HepG2 (cell line): ENCODE results near the gene ARL3. TPM values are rescaled to one million over a fixed set of nuclear protein-coding genes. Genes with fewer than 3 reads are reported as not detected.

Experiments
- ATAC-seq: fragments of 200-7000 bp; cut with Tn5 transposase; 3 replicates; pipeline ENCODE4 v1.9.1; 2020; ENCODE audit warnings: mild to moderate bottlenecking, moderate library complexity
- BruUV-seq: library from RNA; stranded (reverse); fragments of 400-500 nt; replicated peaks from 2 replicates; lab custom pipeline; 2021; lab: Mats Ljungman, UMichigan
- CTCF ChIA-PET: fragments of 300-600 bp; formaldehyde crosslinking; extraction: SDS; loops from one replicate; lab custom pipeline; 2021; ENCODE audit warnings: low total read pairs, inconsistent platforms, low intra/inter-chr PET ratio; lab: Yijun Ruan, JAX
- POLR2A ChIA-PET: fragments of 350-600 bp; sonication (Branson Sonifier 250); formaldehyde crosslinking; loops from one replicate; lab custom pipeline; 2020; ENCODE audit warnings: antibody characterized with exemption, inconsistent platforms; lab: Yijun Ruan, JAX
- DNase-seq: peaks from one replicate; pipeline ENCODE4 v3.0.0-alpha.2; 2015; ENCODE audit warnings: low spot score
- FAIRE-seq: peaks from 3 replicates; lab custom pipeline; 2011; peaks lifted over from hg19 to GRCh38; lab: Jason Lieb, UNC
- H2AFZ ChIP-seq: one replicate; pipeline ENCODE4 v1.6.1; 2011; ENCODE audit warnings: low read length, inconsistent platforms
- H3K27ac ChIP-seq: fragments of 300-600 bp; 3 replicates; pipeline ENCODE4 v1.8.0; 2011; ENCODE audit warnings: mixed run types, mild to moderate bottlenecking, mixed read lengths, low read length, inconsistent platforms; ENCODE audit not compliant: insufficient read depth; ENCODE audit errors: extremely low read length
- H3K27me3 ChIP-seq, 2 experiments: fragments of 200-600 bp in 1 of 2; 2 replicates in 1 of 2; 3 replicates in 1 of 2; pipeline versions ENCODE4 v1.6.0 to v1.8.0; 2011; ENCODE audit warnings: low read length in 2 of 2, mild to moderate bottlenecking in 2 of 2, moderate library complexity in 2 of 2, inconsistent platforms in 1 of 2; ENCODE audit not compliant: insufficient read depth in 2 of 2, control insufficient read depth in 1 of 2
- H3K36me3 ChIP-seq, 2 experiments: fragments of 200-600 bp in 1 of 2; replicated peaks in 1 of 2; 2 replicates in 1 of 2; 3 replicates in 1 of 2; pipeline versions ENCODE4 v1.5.1 to v1.8.0; 2011; ENCODE audit warnings: low read length in 2 of 2, inconsistent platforms in 1 of 2; ENCODE audit not compliant: insufficient read depth in 2 of 2, control insufficient read depth in 1 of 2
- H3K4me1 ChIP-seq: 2 replicates; pipeline ENCODE4 v1.5.1; 2012; ENCODE audit warnings: low read length, inconsistent platforms; ENCODE audit not compliant: insufficient read depth
- H3K4me2 ChIP-seq: 2 replicates; pipeline ENCODE4 v1.6.0; 2011; ENCODE audit warnings: low read depth, low read length, inconsistent platforms
- H3K4me3 ChIP-seq, 3 experiments: fragments of 200-600 bp in 1 of 3; sonication (generic), shearing (Covaris generic) in 1 of 3; replicated peaks in 1 of 3; 2 replicates each; pipeline ENCODE4 v1.5.1; 2011 to 2016; ENCODE audit warnings: low read length in 3 of 3, inconsistent platforms in 2 of 3, low read depth in 2 of 3, mild to moderate bottlenecking in 2 of 3, control low read depth in 1 of 3, mixed read lengths in 1 of 3; ENCODE audit not compliant: insufficient read depth in 1 of 3
- H3K79me2 ChIP-seq: one replicate; pipeline ENCODE4 v1.6.1; 2011; ENCODE audit warnings: low read length, inconsistent platforms; ENCODE audit not compliant: insufficient read depth
- H3K9ac ChIP-seq: 2 replicates; pipeline ENCODE4 v1.6.0; 2011; ENCODE audit warnings: mild to moderate bottlenecking, low read depth, low read length, inconsistent platforms; ENCODE audit not compliant: insufficient read depth
- H3K9me3 ChIP-seq: 2 replicates; pipeline ENCODE4 v1.5.1; 2012; ENCODE audit warnings: mild to moderate bottlenecking, low read length
- H4K20me1 ChIP-seq: 2 replicates; pipeline ENCODE4 v1.6.0; 2011; ENCODE audit warnings: inconsistent platforms, mild to moderate bottlenecking, low read length, moderate library complexity; ENCODE audit not compliant: insufficient read depth
- AGO1 ChIP-seq: fragments of 200-400 bp; formaldehyde crosslinking; IDR thresholded peaks from 2 replicates; pipeline ENCODE4 v1.6.1; 2017; ENCODE audit warnings: mild to moderate bottlenecking, low read depth, low read length, moderate library complexity; ENCODE audit not compliant: poor library complexity, severe bottlenecking
- AGO2 ChIP-seq: fragments of 200-400 bp; formaldehyde crosslinking; optimal IDR thresholded peaks from 2 replicates; pipeline ENCODE3; 2017; ENCODE audit warnings: mild to moderate bottlenecking, low read depth, low read length, moderate library complexity
- CBX5 ChIP-seq: sonication (generic); formaldehyde crosslinking; IDR thresholded peaks from 2 replicates; pipeline ENCODE4 v1.4.0; 2020; ENCODE audit warnings: missing genetic modification reagents, borderline replicate concordance
- CEBPG ChIP-seq: IDR thresholded peaks from 2 replicates; pipeline ENCODE4 v1.6.1; 2016
- HNRNPL ChIP-seq: fragments of 200-400 bp; formaldehyde crosslinking; IDR thresholded peaks from 2 replicates; pipeline ENCODE4 v1.6.1; 2017; ENCODE audit warnings: mild to moderate bottlenecking, low read depth, low read length
- NCOA5 ChIP-seq: sonication (generic); formaldehyde crosslinking; IDR thresholded peaks from 2 replicates; pipeline ENCODE4 v1.4.0; 2020; ENCODE audit warnings: missing genetic modification reagents
- NFIC ChIP-seq: IDR thresholded peaks from 2 replicates; pipeline ENCODE4 v1.6.1; 2012; ENCODE audit warnings: mild to moderate bottlenecking, low read length, inconsistent platforms
- POLR2G ChIP-seq: fragments of 200-400 bp; formaldehyde crosslinking; IDR thresholded peaks from 2 replicates; pipeline ENCODE4 v1.6.1; 2018; ENCODE audit warnings: mild to moderate bottlenecking, low read depth, low read length, moderate library complexity
- RBFOX2 ChIP-seq: fragments of 200-400 bp; formaldehyde crosslinking; IDR thresholded peaks from 2 replicates; pipeline ENCODE4 v1.6.1; 2017; ENCODE audit warnings: low read depth, mild to moderate bottlenecking, low read length
- ZBTB38 ChIP-seq: sonication (generic); formaldehyde crosslinking; IDR thresholded peaks from 2 replicates; pipeline ENCODE4 v1.5.1; 2020; ENCODE audit warnings: mild to moderate bottlenecking, missing genetic modification reagents
- WGBS: methylation state at CpG from one replicate; pipeline ENCODE4 v1.1.6; 2017; ENCODE audit warnings: low lambda C conversion rate; 5-methylcytosine and 5-hydroxymethylcytosine counted together
- in situ Hi-C: cut with HindIII; loops from 2 replicates; pipeline ENCODE4 v1.10.0; 2017; ENCODE audit warnings: low pct_unique_long_range_greater_than_20kb; ENCODE audit not compliant: extremely low pct_ligation_motif_present
- intact Hi-C: fragments of 100-400 bp; cut with micrococcal nuclease; formaldehyde crosslinking; loops from one replicate; pipeline ENCODE4 v1.10.0; 2022; ENCODE audit not compliant: unreplicated experiment
- polyA plus RNA-seq, 8 experiments: library from polyadenylated mRNA; depleted of rRNA in 3 of 8; stranded (reverse) in 7 of 8; unstranded in 1 of 8; fragments of >200 nt; fragmentation: Illumina TruSeq in 4 of 8; extraction: Trizol in 4 of 8; gene quantifications; 2 replicates each; pipeline versions ENCODE4 v1.2.1 to v1.2.3, GENCODE V29; 2011 to 2016; ENCODE audit warnings: low read depth in 4 of 8, missing spikeins in 1 of 8, mixed read lengths in 1 of 8; ENCODE audit not compliant: insufficient read depth in 1 of 8
- total RNA-seq, 5 experiments: library from RNA; depleted of rRNA; stranded (reverse); fragments of >200 nt; fragmentation: Illumina TruSeq; extraction: Trizol; gene quantifications; 2 replicates each; pipeline ENCODE4 v1.2.3, GENCODE V29; 2016; ENCODE audit warnings: low read depth in 1 of 5
- TF ChIP-seq, protein P1 (sequence below): sonication (generic); formaldehyde crosslinking; IDR thresholded peaks from 2 replicates; pipeline ENCODE4 v1.4.0; 2020; ENCODE audit warnings: missing genetic modification reagents, borderline replicate concordance
- TF ChIP-seq, protein P2 (sequence below): sonication (generic); formaldehyde crosslinking; IDR thresholded peaks from 2 replicates; pipeline ENCODE4 v1.4.0; 2020; ENCODE audit warnings: missing genetic modification reagents
- TF ChIP-seq, protein P3 (sequence below): sonication (generic); formaldehyde crosslinking; IDR thresholded peaks from 2 replicates; pipeline ENCODE4 v1.4.0; 2020; ENCODE audit warnings: missing genetic modification reagents
- TF ChIP-seq, protein P4 (sequence below): sonication (generic); formaldehyde crosslinking; IDR thresholded peaks from 2 replicates; pipeline ENCODE4; 2020; ENCODE audit warnings: missing genetic modification reagents, mild to moderate bottlenecking, borderline replicate concordance

The ARL3 gene
- total and polyA plus RNA-seq, 2 of the 13 experiments (the other 11 are each of a cell fraction or from before 2014, with no cell fraction given) = 5.2 to 6.6 TPM

DNA sequence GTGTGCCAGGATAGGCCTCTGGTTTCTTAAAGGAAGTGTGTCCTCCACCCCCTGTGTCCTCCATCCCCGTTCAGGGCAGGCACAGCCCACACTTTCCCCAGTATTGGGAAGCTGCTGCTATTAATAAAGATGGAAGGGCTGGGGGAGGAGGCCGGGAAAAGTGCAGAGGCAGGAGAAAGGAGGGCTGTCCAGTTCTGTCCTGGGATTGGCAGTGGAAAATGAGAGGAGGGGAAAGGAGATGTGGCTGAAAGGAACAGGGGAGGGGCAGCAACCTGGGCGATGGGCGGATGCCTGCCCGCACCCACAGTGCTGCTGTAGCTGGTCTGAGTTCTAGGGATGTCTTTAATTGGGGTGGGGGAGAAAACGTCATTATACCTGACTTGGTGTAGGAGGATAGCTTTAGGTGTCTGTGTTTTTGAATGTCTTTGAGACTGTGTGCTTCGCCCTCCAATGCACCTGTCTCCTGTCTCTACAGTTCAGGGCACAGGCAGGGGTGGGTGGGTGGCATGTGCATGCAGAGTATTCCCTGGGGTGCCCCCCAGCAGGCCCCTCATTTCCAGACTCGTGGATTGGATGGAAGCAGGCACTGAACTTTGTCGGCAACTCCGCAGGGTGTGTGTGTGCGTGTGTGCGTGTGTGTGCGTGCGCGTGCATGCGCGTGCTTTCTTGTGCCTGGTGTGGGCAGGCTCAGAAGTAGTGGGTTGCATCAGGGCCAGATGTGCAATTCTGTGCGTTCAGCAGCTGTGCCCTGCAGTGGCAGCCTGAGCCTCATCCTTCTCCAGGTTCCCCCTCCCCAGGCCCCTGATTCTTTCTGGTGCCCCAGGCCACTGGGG, 67.4 kb downstream of the ARL3 start:
- peaks cover 61% of the 10 kb centered on the region for H4K20me1 ChIP-seq
- peaks cover 44% of the 10 kb centered on the region for H3K4me1 ChIP-seq
- H2AFZ ChIP-seq = no peak overlapping the region
- WGBS = 53% methylated on average over 17 of the region's 18 CpGs
- POLR2A ChIA-PET = interaction anchor here (0.8 to 4.1 kb wide), 9 partner anchors 8 to 48 kb away, joined by 4 to 86 read pairs (median 17); no protein-coding TSS in a partner anchor
- peak overlapping the region; percentile 90 for H3K9ac ChIP-seq
- ATAC-seq (no peak), DNase-seq (no peak), FAIRE-seq (no peak)
- H3K9me3 ChIP-seq = no peaks in the 10 kb centered on the region
- peak overlapping the region; percentile 69 to 85 (median 82) for H3K4me3 ChIP-seq
- intact Hi-C loops (loop anchor here (5.0 kb wide), 1 partner anchor 145 kb away; the partner anchor contains the start of genes ACTR1A and SUFU), in situ Hi-C loops (no loop called here)
- BruUV-seq = no TSS peak
- H3K27ac ChIP-seq = no peak overlapping the region
- peaks cover 76% of the 10 kb centered on the region for H3K79me2 ChIP-seq
- peak overlapping the region; percentile 90 for H3K4me2 ChIP-seq
- H3K36me3 ChIP-seq = peaks cover 22 to 37% of the 10 kb centered on the region in 2 experiments; a peak in 4 of 5 replicates
- CTCF ChIA-PET = no interaction called here
- no peaks in the 10 kb centered on the region; a peak in 1 of 5 replicates for H3K27me3 ChIP-seq
- TF ChIP-seq AGO1 (peak; percentile 44), CEBPG (CRISPR knock-in tag) (0 out of 2 replicates have a peak, but pooled peaks have one; percentile 3), ZBTB38 (CRISPR knock-in tag) (0 out of 2 replicates have a peak, but pooled peaks have one; percentile 50), POLR2G (peak; percentile 33; the same call in 1 of the 2 replicates), HNRNPL (peak; percentile 62; the same call in 1 of the 2 replicates), RBFOX2 (peak; percentile 63), NFIC (no peak), CBX5 (no peak), NCOA5 (no peak), AGO2 (peak; percentile 90)
- TF ChIP-seq, protein P1, sequence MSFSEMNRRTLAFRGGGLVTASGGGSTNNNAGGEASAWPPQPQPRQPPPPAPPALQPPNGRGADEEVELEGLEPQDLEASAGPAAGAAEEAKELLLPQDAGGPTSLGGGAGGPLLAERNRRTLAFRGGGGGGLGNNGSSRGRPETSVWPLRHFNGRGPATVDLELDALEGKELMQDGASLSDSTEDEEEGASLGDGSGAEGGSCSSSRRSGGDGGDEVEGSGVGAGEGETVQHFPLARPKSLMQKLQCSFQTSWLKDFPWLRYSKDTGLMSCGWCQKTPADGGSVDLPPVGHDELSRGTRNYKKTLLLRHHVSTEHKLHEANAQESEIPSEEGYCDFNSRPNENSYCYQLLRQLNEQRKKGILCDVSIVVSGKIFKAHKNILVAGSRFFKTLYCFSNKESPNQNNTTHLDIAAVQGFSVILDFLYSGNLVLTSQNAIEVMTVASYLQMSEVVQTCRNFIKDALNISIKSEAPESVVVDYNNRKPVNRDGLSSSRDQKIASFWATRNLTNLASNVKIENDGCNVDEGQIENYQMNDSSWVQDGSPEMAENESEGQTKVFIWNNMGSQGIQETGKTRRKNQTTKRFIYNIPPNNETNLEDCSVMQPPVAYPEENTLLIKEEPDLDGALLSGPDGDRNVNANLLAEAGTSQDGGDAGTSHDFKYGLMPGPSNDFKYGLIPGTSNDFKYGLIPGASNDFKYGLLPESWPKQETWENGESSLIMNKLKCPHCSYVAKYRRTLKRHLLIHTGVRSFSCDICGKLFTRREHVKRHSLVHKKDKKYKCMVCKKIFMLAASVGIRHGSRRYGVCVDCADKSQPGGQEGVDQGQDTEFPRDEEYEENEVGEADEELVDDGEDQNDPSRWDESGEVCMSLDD = no peak
- TF ChIP-seq, protein P2, sequence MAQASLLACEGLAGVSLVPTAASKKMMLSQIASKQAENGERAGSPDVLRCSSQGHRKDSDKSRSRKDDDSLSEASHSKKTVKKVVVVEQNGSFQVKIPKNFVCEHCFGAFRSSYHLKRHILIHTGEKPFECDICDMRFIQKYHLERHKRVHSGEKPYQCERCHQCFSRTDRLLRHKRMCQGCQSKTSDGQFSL = no peak
- TF ChIP-seq, protein P3, sequence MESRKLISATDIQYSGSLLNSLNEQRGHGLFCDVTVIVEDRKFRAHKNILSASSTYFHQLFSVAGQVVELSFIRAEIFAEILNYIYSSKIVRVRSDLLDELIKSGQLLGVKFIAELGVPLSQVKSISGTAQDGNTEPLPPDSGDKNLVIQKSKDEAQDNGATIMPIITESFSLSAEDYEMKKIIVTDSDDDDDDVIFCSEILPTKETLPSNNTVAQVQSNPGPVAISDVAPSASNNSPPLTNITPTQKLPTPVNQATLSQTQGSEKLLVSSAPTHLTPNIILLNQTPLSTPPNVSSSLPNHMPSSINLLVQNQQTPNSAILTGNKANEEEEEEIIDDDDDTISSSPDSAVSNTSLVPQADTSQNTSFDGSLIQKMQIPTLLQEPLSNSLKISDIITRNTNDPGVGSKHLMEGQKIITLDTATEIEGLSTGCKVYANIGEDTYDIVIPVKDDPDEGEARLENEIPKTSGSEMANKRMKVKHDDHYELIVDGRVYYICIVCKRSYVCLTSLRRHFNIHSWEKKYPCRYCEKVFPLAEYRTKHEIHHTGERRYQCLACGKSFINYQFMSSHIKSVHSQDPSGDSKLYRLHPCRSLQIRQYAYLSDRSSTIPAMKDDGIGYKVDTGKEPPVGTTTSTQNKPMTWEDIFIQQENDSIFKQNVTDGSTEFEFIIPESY (CRISPR knock-in tag) = peak; percentile 97
- TF ChIP-seq, protein P4, sequence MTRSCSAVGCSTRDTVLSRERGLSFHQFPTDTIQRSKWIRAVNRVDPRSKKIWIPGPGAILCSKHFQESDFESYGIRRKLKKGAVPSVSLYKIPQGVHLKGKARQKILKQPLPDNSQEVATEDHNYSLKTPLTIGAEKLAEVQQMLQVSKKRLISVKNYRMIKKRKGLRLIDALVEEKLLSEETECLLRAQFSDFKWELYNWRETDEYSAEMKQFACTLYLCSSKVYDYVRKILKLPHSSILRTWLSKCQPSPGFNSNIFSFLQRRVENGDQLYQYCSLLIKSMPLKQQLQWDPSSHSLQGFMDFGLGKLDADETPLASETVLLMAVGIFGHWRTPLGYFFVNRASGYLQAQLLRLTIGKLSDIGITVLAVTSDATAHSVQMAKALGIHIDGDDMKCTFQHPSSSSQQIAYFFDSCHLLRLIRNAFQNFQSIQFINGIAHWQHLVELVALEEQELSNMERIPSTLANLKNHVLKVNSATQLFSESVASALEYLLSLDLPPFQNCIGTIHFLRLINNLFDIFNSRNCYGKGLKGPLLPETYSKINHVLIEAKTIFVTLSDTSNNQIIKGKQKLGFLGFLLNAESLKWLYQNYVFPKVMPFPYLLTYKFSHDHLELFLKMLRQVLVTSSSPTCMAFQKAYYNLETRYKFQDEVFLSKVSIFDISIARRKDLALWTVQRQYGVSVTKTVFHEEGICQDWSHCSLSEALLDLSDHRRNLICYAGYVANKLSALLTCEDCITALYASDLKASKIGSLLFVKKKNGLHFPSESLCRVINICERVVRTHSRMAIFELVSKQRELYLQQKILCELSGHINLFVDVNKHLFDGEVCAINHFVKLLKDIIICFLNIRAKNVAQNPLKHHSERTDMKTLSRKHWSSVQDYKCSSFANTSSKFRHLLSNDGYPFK (CRISPR knock-in tag) = no peak
